RWPE2 (cell line): ENCODE measurements around the gene RSU1.

ENCODE experiments used
- ATAC-seq: fragments of 200-7000 bp; cut with Tn5 transposase; 3 replicates; pipeline ENCODE4 v1.9.1; 2021; ENCODE audit warnings: low read depth
- DNase-seq: peaks from one replicate; pipeline ENCODE4 v3.0.0-alpha.2; 2020; ENCODE audit warnings: low spot score
- H3K27ac ChIP-seq: fragments of 450-650 bp; 2 replicates; pipeline ENCODE4 v1.5.1; 2017; ENCODE audit warnings: mild to moderate bottlenecking; ENCODE audit not compliant: poor library complexity, severe bottlenecking
- H3K27me3 ChIP-seq: fragments of 250-450 bp; sonication (Bioruptor Pico); 2 replicates; pipeline ENCODE4 v1.5.1; 2021; ENCODE audit warnings: mild to moderate bottlenecking, moderate library complexity; ENCODE audit not compliant: insufficient read depth, poor library complexity, severe bottlenecking
- H3K36me3 ChIP-seq: fragments of 250-450 bp; sonication (Bioruptor Pico); 2 replicates; pipeline ENCODE4 v1.5.1; 2020; ENCODE audit warnings: low read depth, mild to moderate bottlenecking, moderate library complexity
- H3K4me1 ChIP-seq: fragments of 250-450 bp; sonication (Bioruptor Pico); 2 replicates; pipeline ENCODE4 v1.5.1; 2021; ENCODE audit warnings: mild to moderate bottlenecking, moderate library complexity; ENCODE audit not compliant: insufficient read depth, poor library complexity, severe bottlenecking
- H3K4me3 ChIP-seq: fragments of 250-450 bp; sonication (Bioruptor Pico); 2 replicates; pipeline ENCODE4 v1.5.1; 2021; ENCODE audit warnings: mild to moderate bottlenecking, moderate library complexity; ENCODE audit not compliant: severe bottlenecking
- H3K9me3 ChIP-seq: fragments of 250-450 bp; sonication (Bioruptor Pico); 2 replicates; pipeline ENCODE4 v1.5.1; 2021; ENCODE audit warnings: mild to moderate bottlenecking, moderate library complexity; ENCODE audit not compliant: severe bottlenecking
- TF ChIP-seq, protein P1 (sequence below): fragments of 450-650 bp; IDR thresholded peaks from one replicate; pipeline ENCODE4 v1.5.1; 2017; ENCODE audit warnings: mild to moderate bottlenecking, moderate library complexity; ENCODE audit not compliant: poor library complexity, severe bottlenecking

Gene RSU1

DNA sequence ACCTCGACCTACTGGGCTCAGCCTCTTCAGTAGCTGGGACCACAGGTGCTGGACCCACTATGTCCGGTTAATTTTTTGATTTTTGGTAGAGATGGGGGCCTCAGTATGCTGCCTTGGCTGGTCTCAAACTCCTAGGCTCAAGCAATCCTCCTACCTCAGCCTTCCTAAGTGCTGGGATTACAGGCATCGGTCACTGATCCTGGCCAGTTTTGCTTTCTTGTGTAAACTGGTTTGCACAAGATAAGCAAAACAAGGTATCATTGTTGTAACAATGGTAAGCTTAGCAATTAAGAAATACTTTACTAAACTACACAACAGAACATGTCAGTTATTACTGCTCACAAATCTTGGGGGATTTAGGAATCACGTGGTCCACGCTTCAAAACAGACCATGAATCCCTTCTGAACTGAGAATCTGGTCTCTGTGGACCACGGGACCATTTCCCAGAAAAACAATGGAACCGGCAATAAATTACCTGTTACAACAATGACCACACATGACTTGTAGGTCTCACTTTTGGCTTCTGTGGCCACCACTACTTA, 36.8 kb downstream of the RSU1 start:
- no peak for DNase-seq
- Histone ChIP-seq H3K36me3 (0 out of 2 replicates have a peak, but pooled peaks cover 3% of the 10 kb centered on the region), H3K9me3 (no peaks in the 10 kb centered on the region), H3K4me3 (no peak overlapping the region), H3K4me1 (no peaks in the 10 kb centered on the region), H3K27ac (no peak overlapping the region), H3K27me3 (no peaks in the 10 kb centered on the region)
- no peak for ATAC-seq
- TF ChIP-seq, protein P1, sequence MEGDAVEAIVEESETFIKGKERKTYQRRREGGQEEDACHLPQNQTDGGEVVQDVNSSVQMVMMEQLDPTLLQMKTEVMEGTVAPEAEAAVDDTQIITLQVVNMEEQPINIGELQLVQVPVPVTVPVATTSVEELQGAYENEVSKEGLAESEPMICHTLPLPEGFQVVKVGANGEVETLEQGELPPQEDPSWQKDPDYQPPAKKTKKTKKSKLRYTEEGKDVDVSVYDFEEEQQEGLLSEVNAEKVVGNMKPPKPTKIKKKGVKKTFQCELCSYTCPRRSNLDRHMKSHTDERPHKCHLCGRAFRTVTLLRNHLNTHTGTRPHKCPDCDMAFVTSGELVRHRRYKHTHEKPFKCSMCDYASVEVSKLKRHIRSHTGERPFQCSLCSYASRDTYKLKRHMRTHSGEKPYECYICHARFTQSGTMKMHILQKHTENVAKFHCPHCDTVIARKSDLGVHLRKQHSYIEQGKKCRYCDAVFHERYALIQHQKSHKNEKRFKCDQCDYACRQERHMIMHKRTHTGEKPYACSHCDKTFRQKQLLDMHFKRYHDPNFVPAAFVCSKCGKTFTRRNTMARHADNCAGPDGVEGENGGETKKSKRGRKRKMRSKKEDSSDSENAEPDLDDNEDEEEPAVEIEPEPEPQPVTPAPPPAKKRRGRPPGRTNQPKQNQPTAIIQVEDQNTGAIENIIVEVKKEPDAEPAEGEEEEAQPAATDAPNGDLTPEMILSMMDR: no peak

DNA sequence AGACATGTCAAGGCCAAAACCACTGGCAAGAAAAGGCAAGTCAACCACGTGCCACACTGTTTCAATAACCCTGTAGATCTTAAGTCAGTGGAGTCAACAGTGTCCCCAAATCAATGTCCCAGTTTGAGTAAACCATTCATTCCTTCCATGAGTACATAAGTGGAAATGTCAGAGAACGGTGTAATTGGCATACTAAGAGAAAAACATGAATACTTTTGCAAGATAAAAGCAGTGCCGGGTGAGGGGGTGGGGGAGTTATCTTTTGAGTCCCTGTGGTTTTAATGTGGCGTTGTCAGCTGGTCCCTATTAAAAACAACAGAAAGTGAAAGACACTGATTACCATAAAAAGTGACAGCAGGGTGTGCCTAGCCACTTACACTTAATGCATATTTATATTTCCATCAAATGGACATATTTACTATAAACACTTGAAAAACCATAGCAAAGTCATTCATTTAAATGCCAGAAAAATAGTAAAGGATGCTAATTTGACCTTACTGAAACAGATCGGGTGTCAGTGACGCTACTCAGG, 37.8 kb downstream of the RSU1 start:
- no peak overlapping the region for H3K4me3 ChIP-seq
- H3K27me3 ChIP-seq: no peaks in the 10 kb centered on the region
- H3K4me1 ChIP-seq: no peaks in the 10 kb centered on the region
- ATAC-seq (no peak), DNase-seq (no peak)
- H3K36me3 ChIP-seq: 0 out of 2 replicates have a peak, but pooled peaks cover 3% of the 10 kb centered on the region
- no peaks in the 10 kb centered on the region for H3K9me3 ChIP-seq
- H3K27ac ChIP-seq: no peak overlapping the region
- TF ChIP-seq, protein P1: no peak

DNA sequence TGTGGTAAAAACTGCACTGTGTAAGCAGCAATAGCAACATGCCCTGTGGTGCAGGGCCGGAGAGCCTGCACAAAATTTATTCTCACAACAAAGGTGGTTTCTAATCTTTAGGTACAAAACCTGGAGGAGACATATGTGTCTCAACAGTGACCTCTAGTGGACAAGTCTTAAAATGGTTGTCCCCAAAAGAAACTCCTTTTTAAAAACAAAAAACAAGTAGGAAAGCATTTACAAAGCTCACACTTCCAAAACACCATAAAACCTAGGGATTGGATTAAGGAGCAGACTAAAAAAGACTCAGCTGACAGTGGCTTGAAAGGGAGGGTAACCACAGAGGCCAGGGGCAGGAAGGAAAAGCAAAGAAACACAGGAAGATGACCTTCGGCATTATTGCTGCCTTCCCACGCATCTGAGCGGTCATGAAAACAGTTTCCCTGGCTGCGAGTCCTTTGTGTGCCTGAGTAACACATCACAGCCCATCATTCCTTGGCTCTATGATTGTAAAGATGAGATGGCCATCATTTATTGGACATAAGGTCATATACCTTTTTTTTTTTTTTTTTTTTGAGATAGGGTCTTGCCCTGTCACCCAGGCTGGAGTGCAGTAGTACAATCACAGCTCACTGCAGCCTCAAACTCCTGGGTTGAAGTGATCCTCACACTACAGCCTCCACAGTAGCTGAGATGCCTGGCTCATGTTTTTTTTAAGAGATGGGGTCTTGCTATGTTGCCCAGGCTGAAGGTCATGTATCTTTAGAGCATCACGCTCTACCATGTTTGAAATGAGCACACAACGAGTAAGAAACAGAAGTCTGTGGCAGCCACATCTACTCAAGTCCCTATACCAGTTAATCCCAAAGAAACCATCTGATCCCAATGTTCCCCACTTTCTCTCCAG, 39.5 kb downstream of the RSU1 start:
- H3K36me3 ChIP-seq: 0 out of 2 replicates have a peak, but pooled peaks cover 3% of the 10 kb centered on the region
- no peaks in the 10 kb centered on the region for H3K4me1 ChIP-seq
- DNase-seq (no peak), ATAC-seq (no peak)
- no peaks in the 10 kb centered on the region for H3K27me3 ChIP-seq
- no peak overlapping the region for H3K4me3 ChIP-seq
- H3K9me3 ChIP-seq: no peaks in the 10 kb centered on the region
- TF ChIP-seq, protein P1: peak; percentile 86
- no peak overlapping the region for H3K27ac ChIP-seq

DNA sequence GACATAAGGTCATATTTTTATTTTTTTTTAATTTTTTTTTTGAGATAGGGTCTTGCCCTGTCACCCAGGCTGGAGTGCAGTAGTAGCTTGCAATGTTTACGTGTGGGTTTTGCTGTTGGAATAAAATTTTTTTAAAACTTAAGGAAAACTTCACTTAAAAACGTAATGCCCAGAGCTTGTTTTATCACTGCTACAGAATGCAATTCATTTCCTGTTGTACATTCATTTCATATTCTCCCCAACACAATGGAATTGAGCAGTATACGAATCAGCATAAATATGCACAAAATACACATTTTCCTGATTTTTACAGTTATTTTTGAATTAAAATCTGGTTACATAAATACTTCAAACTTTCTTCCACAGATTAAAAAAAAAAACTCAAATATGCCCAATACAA, 40.3 kb downstream of the RSU1 start:
- Histone ChIP-seq H3K27me3 (no peaks in the 10 kb centered on the region), H3K4me3 (no peak overlapping the region), H3K9me3 (no peaks in the 10 kb centered on the region), H3K4me1 (no peaks in the 10 kb centered on the region), H3K36me3 (0 out of 2 replicates have a peak, but pooled peaks cover 3% of the 10 kb centered on the region), H3K27ac (no peak overlapping the region)
- ATAC-seq: no peak
- no peak for DNase-seq
- TF ChIP-seq, protein P1: no peak

DNA sequence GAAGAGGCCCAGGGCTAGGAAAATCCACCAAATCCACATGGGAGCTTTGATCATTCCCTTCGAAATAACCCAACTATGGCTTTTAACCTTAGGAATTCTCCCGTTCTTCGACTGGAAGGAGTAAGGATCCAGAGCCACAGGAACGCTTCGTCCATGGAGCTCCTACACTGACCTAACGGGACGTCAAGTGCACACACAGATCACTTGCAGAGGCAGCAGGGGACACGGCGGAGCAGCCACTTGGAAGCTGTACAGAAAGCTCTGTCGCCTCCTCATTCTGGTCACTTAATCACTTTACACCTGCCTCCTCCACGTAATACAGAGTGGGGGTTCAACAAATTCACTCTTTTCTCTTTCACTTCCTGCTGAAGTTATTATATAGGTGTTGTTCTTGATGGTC, 43.9 kb downstream of the RSU1 start:
- no peaks in the 10 kb centered on the region for H3K27me3 ChIP-seq
- no peak for ATAC-seq
- no peaks in the 10 kb centered on the region for H3K36me3 ChIP-seq
- no peak for DNase-seq
- no peak overlapping the region for H3K27ac ChIP-seq
- H3K4me3 ChIP-seq: no peak overlapping the region
- no peaks in the 10 kb centered on the region for H3K9me3 ChIP-seq
- no peaks in the 10 kb centered on the region for H3K4me1 ChIP-seq
- TF ChIP-seq, protein P1: no peak
